K562 (cell line): ENCODE measurements around the gene NPAS3. TPM values are rescaled to one million over a fixed set of nuclear protein-coding genes. Genes with fewer than 3 reads are reported as not detected.

Experiments used
- ATAC-seq: fragments of 200-7000 bp; cut with Tn5 transposase; 3 replicates; pipeline ENCODE4 v1.9.1; 2020; ENCODE audit warnings: moderate library complexity
- BruUV-seq: library from RNA; stranded (reverse); fragments of 400-500 nt; replicated peaks from 2 replicates; lab custom pipeline; 2021; lab: Mats Ljungman, UMichigan
- CTCF ChIA-PET: fragments of 300-600 bp; formaldehyde crosslinking; extraction: SDS; loops from one replicate; lab custom pipeline; 2021; ENCODE audit warnings: low intra/inter-chr PET ratio; lab: Yijun Ruan, JAX
- POLR2A ChIA-PET: fragments of 300-600, 350-650 bp; sonication (Branson Sonifier 250); formaldehyde crosslinking; extraction: SDS; loops from one replicate; lab custom pipeline; 2021; ENCODE audit warnings: antibody characterized with exemption, inconsistent platforms; lab: Yijun Ruan, JAX
- DNase-seq, 4 experiments: peaks; one replicate each; pipeline versions ENCODE4 v3.0.0 to v3.0.0-alpha.2; 2011 to 2018; ENCODE audit warnings: low spot score in 3 of 4, mixed read lengths in 3 of 4; ENCODE audit errors: extremely low read depth in 1 of 4
- FAIRE-seq: peaks from 2 replicates; lab custom pipeline; 2011; peaks lifted over from hg19 to GRCh38; lab: Jason Lieb, UNC
- H2AFZ ChIP-seq: 2 replicates; pipeline ENCODE4 v1.6.0; 2011; ENCODE audit warnings: low read depth, low read length, control low read depth, inconsistent platforms
- H3K27ac ChIP-seq: fragments of 200-600 bp; 3 replicates; pipeline ENCODE4 v1.8.0; 2011; ENCODE audit warnings: low read depth, mild to moderate bottlenecking, control low read depth, inconsistent platforms, low read length, moderate library complexity, mixed read lengths; ENCODE audit errors: extremely low read depth
- H3K27me3 ChIP-seq, 2 experiments: fragments of 300-600 bp in 1 of 2; 2 replicates in 1 of 2; 3 replicates in 1 of 2; pipeline versions ENCODE4 v1.6.0 to v1.8.0; 2011; ENCODE audit warnings: inconsistent platforms in 2 of 2, low read length in 2 of 2, mild to moderate bottlenecking in 1 of 2, mixed read lengths in 1 of 2, moderate library complexity in 1 of 2; ENCODE audit not compliant: control insufficient read depth in 2 of 2, insufficient read depth in 2 of 2
- H3K36me3 ChIP-seq: fragments of 300-600 bp; 3 replicates; pipeline ENCODE4 v1.8.0; 2011; ENCODE audit warnings: mild to moderate bottlenecking, low read length, inconsistent platforms; ENCODE audit not compliant: control insufficient read depth, insufficient read depth
- H3K4me1 ChIP-seq, 2 experiments: fragments of 200-600 bp in 1 of 2; replicated peaks in 1 of 2; 2 replicates in 1 of 2; 3 replicates in 1 of 2; pipeline versions ENCODE4 v1.5.1 to v1.8.0; 2011; ENCODE audit warnings: inconsistent platforms in 2 of 2, low read length in 2 of 2, mild to moderate bottlenecking in 1 of 2, mixed read lengths in 1 of 2, moderate library complexity in 1 of 2; ENCODE audit not compliant: control insufficient read depth in 2 of 2, insufficient read depth in 2 of 2
- H3K4me2 ChIP-seq: 2 replicates; pipeline ENCODE4 v1.6.1; 2011; ENCODE audit warnings: low read length, control low read depth, inconsistent platforms, mixed read lengths; ENCODE audit not compliant: insufficient read depth
- H3K4me3 ChIP-seq: fragments of 200-600 bp; sonication (generic), shearing (Covaris generic); 2 replicates; pipeline ENCODE4 v1.5.1; 2016; ENCODE audit warnings: control low read depth, inconsistent platforms
- H3K79me2 ChIP-seq: fragments of 200-600 bp; 3 replicates; pipeline ENCODE4 v1.8.0; 2011; ENCODE audit warnings: low read length, inconsistent platforms; ENCODE audit not compliant: control insufficient read depth, insufficient read depth
- H3K9ac ChIP-seq, 2 experiments: 2 replicates each; pipeline versions ENCODE4 v1.6.0 to v1.6.1; 2011; ENCODE audit warnings: low read depth in 2 of 2, low read length in 2 of 2, control low read depth in 1 of 2, inconsistent platforms in 1 of 2, mild to moderate bottlenecking in 1 of 2, mixed read lengths in 1 of 2; ENCODE audit not compliant: insufficient read depth in 1 of 2
- H3K9me1 ChIP-seq: one replicate; pipeline ENCODE4 v1.6.0; 2011; ENCODE audit warnings: inconsistent platforms, mild to moderate bottlenecking, low read length, moderate library complexity; ENCODE audit not compliant: control insufficient read depth, insufficient read depth
- H3K9me3 ChIP-seq: replicated peaks from 2 replicates; pipeline ENCODE4 v1.5.1; 2011; ENCODE audit warnings: low read depth, low read length, inconsistent platforms; ENCODE audit not compliant: control insufficient read depth, insufficient read depth
- H4K20me1 ChIP-seq: replicated peaks from 2 replicates; pipeline ENCODE4 v1.6.1; 2011; ENCODE audit warnings: low read length, inconsistent platforms, mixed read lengths; ENCODE audit not compliant: control insufficient read depth, insufficient read depth
- CBFA2T3 ChIP-seq: fragments of 450-650 bp; IDR thresholded peaks from 2 replicates; pipeline ENCODE4 v1.6.1; 2017
- DIDO1 ChIP-seq: fragments of 450-650 bp; IDR thresholded peaks from 2 replicates; pipeline ENCODE4 v1.6.1; 2016; ENCODE audit warnings: low read depth, missing biosample characterization, missing genetic modification characterization
- ESRRA ChIP-seq: fragments of 450-650 bp; IDR thresholded peaks from 2 replicates; pipeline ENCODE4 v1.6.1; 2014; ENCODE audit warnings: low read depth, mild to moderate bottlenecking, moderate library complexity, borderline replicate concordance
- ESRRB ChIP-seq: fragments of 250-450 bp; sonication (Bioruptor Pico); IDR thresholded peaks from 2 replicates; pipeline ENCODE4 v1.5.0; 2020; ENCODE audit warnings: mild to moderate bottlenecking, moderate library complexity, borderline replicate concordance
- POLR3G ChIP-seq: IDR thresholded peaks from 2 replicates; pipeline ENCODE4 v1.6.1; 2011; ENCODE audit not compliant: insufficient read length, insufficient replicate concordance; ENCODE audit errors: extremely low read depth
- PTTG1 ChIP-seq: fragments of 450-650 bp; IDR thresholded peaks from 2 replicates; pipeline ENCODE4 v1.6.1; 2016; ENCODE audit warnings: low read depth, mild to moderate bottlenecking, missing genetic modification characterization, missing compliant biosample characterization
- ZBTB17 ChIP-seq: fragments of 450-650 bp; formaldehyde crosslinking; IDR thresholded peaks from 2 replicates; pipeline ENCODE4 v1.4.0; 2020; ENCODE audit warnings: mild to moderate bottlenecking
- ZNF79 ChIP-seq: fragments of 250-450 bp; sonication (Bioruptor Pico); IDR thresholded peaks from 2 replicates; pipeline ENCODE4 v1.4.0; 2020; ENCODE audit warnings: low read depth, mild to moderate bottlenecking, moderate library complexity
- WGBS: fragments of 100-300 bp; shearing (Covaris generic); methylation state at CpG from one replicate; pipeline ENCODE4 v1.1.6; 2016; ENCODE audit warnings: low coverage, mixed read lengths; ENCODE audit not compliant: insufficient coverage; ENCODE audit errors: missing lambda C conversion rate; 5-methylcytosine and 5-hydroxymethylcytosine counted together
- in situ Hi-C: fragments of 300-500 bp; cut with MboI; formaldehyde crosslinking; loops from 4 replicates; pipeline ENCODE4 v1.15.0; 2018; ENCODE audit warnings: inconsistent platforms, mixed read lengths
- intact Hi-C: fragments of 100-400 bp; cut with micrococcal nuclease; formaldehyde crosslinking; loops from 2 replicates; pipeline ENCODE4 v1.14.2; 2022
- polyA plus RNA-seq, 8 experiments: library from polyadenylated mRNA; depleted of rRNA in 4 of 8; stranded (reverse) in 5 of 8; unstranded in 3 of 8; fragments of >200 nt; fragmentation: Nextera tagmentation in 2 of 8; fragmentation: Illumina TruSeq in 1 of 8; extraction: Ambion mirVana in 2 of 8; extraction: Trizol in 1 of 8; gene quantifications; 2 replicates each; pipeline versions ENCODE4 v1.2.1 to v1.2.3, GENCODE V29; 2011 to 2014; ENCODE audit warnings: inconsistent platforms in 1 of 8, missing spikeins in 1 of 8
- total RNA-seq, 7 experiments: library from RNA; depleted of rRNA in 6 of 7; stranded (reverse); fragments of >200 nt in 6 of 7; fragmentation: Illumina TruSeq in 2 of 7; extraction: Trizol in 2 of 7; gene quantifications; 2 replicates each; pipeline versions ENCODE4 v1.2.1 to v1.2.3, GENCODE V29; 2011 to 2021; ENCODE audit warnings: low replicate concordance in 1 of 7
- TF ChIP-seq, protein P1 (sequence below): fragments of 200-600 bp; sonication (generic); IDR thresholded peaks from one replicate; pipeline ENCODE4 v1.6.1; 2012; ENCODE audit warnings: mild to moderate bottlenecking, low read depth, low read length, inconsistent platforms

The NPAS3 gene
- total and polyA plus RNA-seq, 9 of the 15 experiments (the other 6 are each of a cell fraction or from before 2014, with no cell fraction given) = 0.04 TPM; not detected in 8

DNA sequence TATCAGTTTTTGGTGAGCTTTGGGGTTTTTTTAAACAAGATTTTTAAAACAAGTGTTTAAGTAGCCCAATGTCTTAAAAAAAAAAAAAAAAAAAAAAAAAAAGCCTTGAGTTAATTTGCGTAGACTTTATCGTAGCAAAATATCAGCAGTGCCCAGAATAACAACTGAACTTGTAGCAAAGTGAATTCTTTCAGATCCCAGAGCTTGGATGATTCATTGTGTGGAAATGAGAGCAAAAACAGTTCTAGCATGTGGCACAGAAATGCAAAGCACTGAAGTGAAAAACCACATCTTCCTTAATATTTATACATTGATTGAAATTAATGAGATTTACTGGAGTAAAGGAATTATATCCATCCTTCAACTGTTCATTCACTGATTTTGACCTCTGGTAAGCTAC is 754.1 kb downstream of the NPAS3 start:
- Histone ChIP-seq H3K4me2 (no peak overlapping the region), H3K4me1 (no peaks in the 10 kb centered on the region), H3K9ac (no peak overlapping the region), H3K9me3 (no peaks in the 10 kb centered on the region), H3K27me3 (no peaks in the 10 kb centered on the region; a peak in 1 of 5 replicates), H3K36me3 (no peaks in the 10 kb centered on the region), H3K4me3 (no peak overlapping the region), H3K27ac (no peak overlapping the region), H2AFZ (no peak overlapping the region), H3K9me1 (no peaks in the 10 kb centered on the region), H4K20me1 (no peaks in the 10 kb centered on the region), H3K79me2 (no peaks in the 10 kb centered on the region)
- CTCF ChIA-PET = no interaction called here
- intact Hi-C loops = no loop called here
- no TSS peak for BruUV-seq
- DNase-seq (no peak), FAIRE-seq (no peak), ATAC-seq (no peak)
- POLR2A ChIA-PET = no interaction called here
- TF ChIP-seq PTTG1 (tag) = no peak
- TF ChIP-seq, protein P1, sequence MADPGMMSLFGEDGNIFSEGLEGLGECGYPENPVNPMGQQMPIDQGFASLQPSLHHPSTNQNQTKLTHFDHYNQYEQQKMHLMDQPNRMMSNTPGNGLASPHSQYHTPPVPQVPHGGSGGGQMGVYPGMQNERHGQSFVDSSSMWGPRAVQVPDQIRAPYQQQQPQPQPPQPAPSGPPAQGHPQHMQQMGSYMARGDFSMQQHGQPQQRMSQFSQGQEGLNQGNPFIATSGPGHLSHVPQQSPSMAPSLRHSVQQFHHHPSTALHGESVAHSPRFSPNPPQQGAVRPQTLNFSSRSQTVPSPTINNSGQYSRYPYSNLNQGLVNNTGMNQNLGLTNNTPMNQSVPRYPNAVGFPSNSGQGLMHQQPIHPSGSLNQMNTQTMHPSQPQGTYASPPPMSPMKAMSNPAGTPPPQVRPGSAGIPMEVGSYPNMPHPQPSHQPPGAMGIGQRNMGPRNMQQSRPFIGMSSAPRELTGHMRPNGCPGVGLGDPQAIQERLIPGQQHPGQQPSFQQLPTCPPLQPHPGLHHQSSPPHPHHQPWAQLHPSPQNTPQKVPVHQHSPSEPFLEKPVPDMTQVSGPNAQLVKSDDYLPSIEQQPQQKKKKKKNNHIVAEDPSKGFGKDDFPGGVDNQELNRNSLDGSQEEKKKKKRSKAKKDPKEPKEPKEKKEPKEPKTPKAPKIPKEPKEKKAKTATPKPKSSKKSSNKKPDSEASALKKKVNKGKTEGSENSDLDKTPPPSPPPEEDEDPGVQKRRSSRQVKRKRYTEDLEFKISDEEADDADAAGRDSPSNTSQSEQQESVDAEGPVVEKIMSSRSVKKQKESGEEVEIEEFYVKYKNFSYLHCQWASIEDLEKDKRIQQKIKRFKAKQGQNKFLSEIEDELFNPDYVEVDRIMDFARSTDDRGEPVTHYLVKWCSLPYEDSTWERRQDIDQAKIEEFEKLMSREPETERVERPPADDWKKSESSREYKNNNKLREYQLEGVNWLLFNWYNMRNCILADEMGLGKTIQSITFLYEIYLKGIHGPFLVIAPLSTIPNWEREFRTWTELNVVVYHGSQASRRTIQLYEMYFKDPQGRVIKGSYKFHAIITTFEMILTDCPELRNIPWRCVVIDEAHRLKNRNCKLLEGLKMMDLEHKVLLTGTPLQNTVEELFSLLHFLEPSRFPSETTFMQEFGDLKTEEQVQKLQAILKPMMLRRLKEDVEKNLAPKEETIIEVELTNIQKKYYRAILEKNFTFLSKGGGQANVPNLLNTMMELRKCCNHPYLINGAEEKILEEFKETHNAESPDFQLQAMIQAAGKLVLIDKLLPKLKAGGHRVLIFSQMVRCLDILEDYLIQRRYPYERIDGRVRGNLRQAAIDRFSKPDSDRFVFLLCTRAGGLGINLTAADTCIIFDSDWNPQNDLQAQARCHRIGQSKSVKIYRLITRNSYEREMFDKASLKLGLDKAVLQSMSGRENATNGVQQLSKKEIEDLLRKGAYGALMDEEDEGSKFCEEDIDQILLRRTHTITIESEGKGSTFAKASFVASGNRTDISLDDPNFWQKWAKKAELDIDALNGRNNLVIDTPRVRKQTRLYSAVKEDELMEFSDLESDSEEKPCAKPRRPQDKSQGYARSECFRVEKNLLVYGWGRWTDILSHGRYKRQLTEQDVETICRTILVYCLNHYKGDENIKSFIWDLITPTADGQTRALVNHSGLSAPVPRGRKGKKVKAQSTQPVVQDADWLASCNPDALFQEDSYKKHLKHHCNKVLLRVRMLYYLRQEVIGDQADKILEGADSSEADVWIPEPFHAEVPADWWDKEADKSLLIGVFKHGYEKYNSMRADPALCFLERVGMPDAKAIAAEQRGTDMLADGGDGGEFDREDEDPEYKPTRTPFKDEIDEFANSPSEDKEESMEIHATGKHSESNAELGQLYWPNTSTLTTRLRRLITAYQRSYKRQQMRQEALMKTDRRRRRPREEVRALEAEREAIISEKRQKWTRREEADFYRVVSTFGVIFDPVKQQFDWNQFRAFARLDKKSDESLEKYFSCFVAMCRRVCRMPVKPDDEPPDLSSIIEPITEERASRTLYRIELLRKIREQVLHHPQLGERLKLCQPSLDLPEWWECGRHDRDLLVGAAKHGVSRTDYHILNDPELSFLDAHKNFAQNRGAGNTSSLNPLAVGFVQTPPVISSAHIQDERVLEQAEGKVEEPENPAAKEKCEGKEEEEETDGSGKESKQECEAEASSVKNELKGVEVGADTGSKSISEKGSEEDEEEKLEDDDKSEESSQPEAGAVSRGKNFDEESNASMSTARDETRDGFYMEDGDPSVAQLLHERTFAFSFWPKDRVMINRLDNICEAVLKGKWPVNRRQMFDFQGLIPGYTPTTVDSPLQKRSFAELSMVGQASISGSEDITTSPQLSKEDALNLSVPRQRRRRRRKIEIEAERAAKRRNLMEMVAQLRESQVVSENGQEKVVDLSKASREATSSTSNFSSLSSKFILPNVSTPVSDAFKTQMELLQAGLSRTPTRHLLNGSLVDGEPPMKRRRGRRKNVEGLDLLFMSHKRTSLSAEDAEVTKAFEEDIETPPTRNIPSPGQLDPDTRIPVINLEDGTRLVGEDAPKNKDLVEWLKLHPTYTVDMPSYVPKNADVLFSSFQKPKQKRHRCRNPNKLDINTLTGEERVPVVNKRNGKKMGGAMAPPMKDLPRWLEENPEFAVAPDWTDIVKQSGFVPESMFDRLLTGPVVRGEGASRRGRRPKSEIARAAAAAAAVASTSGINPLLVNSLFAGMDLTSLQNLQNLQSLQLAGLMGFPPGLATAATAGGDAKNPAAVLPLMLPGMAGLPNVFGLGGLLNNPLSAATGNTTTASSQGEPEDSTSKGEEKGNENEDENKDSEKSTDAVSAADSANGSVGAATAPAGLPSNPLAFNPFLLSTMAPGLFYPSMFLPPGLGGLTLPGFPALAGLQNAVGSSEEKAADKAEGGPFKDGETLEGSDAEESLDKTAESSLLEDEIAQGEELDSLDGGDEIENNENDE = no peak
- no peak for TF ChIP-seq ZBTB17
- TF ChIP-seq ESRRA = no peak
- TF ChIP-seq CBFA2T3 = no peak
- TF ChIP-seq ESRRB (CRISPR knock-in tag) = no peak
- TF ChIP-seq DIDO1 (tag) = no peak
- no peak for TF ChIP-seq POLR3G
- no peak for TF ChIP-seq ZNF79
- WGBS = 0% methylated on average over 2 of the region's 2 CpGs
- in situ Hi-C loops = no loop called here
